NCI-H1694 (cell line): ENCODE measurements around the gene CENPE.

Experiments used
- DNase-seq: peaks from one replicate; lab custom pipeline; 2025; lab: John Stamatoyannopoulos, UW

Gene CENPE

DNA sequence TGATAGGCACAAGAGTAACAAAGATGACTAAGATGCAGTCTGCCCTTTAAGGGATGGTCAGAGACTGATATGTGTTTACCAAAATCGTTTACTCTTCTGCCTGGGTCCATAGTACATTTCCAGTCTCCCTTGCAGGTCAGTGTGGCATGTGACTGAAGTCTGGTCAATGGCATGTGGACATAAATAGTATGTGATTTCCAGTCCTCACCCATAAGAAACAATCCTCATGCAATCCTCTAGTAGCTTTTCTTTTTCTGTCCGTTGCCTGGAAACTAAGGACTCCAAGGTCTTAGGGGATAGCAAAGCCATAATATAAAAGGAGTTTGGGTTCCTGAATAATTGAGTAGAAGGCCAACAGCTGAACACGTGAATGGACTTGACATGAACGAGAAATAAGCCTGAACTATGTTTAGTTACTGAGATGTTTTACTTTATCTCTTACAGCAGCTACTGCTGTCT, 122.7 kb downstream of the CENPE start:
- no peak for DNase-seq

DNA sequence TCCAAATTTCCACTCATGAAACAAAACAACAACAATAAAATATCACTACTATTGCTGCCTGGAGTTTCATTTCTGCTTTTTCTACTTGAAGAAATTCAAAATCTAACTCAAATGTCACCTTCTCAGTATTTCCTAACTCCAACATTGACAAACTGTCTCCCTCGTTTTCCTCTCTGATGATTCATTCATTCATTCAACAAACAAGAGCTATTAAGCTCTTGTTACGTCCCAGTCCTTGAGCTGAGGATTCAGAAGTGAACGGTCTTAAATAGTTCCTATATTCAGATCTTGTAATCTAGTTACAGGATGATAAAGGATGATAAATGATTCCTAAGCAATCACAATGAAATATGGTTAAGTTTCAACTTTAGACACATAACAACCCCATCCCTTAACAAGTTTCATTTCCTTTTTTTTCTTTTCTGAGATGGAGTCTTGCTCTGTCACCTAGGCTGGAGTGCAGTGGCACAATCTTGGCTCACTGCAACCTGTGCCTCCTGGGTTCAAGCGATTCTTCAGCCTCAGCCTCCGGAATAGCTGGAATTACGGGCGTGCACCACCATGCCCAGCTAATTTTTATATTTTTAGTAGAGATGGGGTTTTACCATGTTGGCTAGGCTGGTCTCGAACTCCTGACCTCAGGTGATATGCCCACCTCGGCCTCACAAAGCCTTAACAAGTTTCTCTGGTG, 123.3 kb downstream of the CENPE start:
- no peak for DNase-seq

DNA sequence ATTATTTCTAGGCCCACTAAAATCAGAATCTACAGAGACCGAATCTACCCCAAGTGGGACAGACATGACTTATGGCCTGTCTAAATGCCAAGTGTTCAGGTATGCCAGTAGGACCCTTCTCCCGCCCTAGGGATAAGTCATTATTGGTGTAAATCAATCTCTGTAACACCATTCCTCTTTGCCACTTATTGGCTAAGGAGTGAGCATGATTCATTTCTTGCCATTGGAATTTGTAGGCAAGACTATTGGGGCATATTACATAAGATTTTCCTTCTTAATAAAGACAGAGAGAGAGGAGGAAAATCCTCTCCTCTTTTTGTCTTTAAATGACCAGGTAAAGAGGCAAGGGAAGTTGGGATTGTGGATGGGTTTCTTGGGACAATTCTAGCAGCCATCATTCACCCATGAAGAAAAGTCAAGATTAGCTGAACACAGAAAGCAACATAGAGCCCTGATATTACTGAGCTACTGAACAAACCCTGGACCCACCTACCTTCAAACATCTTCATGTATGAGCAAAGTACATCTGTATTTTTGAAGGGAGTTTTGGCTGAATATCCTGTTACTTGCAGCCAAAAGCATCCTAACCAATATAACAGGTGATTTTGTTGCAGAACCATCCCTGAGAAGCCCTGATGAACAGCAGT, 124.2 kb downstream of the CENPE start:
- no peak for DNase-seq

DNA sequence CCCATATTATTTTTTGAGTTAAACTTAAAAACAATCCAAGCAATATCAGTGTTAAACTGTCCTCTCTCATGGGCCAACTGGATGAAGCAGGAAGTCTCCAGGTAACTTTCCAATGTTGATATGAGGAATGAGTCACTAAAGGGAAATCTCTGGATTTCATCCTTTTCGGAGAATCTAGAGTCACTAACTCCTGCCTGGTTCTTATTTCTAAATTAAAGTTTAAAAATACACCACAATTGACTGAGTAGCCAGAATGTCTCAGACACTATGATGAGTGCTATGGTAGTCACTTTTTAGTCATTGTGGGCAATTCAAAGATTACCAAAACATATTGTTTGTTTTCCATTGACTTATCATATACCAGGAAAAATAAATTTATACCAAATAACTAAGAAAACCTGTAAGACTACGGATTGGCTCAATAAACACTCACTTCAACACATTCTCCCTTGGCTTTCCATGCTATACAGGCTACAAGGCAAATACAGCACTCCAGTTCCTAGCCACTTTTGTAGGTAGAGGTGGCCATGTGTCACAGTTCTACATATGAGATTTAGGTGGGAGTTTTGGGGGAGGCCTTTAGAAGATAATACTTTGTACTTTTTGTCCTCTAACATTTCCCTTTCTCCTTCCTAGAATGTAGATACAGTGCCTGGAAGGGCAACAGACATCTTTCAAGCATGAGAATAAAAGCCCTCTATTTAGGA, 130.1 kb downstream of the CENPE start:
- no peak for DNase-seq

DNA sequence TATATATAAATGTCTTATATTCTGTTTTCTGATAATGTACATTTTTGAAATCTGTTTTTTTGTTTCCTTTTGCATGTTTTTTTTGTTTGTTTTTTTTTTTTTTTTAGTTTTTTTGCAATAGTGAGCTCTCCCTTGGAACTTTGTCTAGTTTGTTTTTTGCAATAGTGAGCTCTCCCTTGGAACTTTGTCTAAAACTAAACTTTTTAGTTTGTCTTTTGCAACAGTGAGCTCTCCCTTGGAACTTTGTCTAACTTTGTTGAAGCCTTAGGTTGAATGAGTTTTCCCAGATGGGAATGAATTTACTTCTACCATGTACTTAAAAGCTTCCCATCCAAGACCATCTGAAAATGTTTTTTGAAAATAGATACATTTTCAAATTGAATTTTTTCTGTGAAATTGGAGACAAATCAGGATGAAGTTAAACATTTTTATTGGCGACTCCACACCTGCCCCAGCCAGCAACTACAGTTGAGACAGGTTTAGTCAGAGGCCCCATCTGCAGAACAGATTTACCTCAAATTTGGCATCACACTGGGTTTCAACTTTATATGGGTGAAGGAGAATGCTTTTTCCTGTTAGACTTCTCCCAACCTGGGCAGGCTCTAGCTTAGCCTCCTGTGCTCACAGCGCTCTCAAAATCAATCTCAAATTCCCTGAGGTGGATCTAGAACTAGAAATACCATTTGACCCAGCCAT, 137.5 kb downstream of the CENPE start:
- no peak for DNase-seq
